GM18867 (cell line): ENCODE measurements around the gene TWNK.

Experiments
- ATAC-seq: cut with Tn5 transposase; IDR thresholded peaks from one replicate; pipeline ENCODE4 v1.9.1; 2021; ENCODE audit warnings: mild to moderate bottlenecking, moderate library complexity; ENCODE audit not compliant: unreplicated experiment

The TWNK gene

DNA sequence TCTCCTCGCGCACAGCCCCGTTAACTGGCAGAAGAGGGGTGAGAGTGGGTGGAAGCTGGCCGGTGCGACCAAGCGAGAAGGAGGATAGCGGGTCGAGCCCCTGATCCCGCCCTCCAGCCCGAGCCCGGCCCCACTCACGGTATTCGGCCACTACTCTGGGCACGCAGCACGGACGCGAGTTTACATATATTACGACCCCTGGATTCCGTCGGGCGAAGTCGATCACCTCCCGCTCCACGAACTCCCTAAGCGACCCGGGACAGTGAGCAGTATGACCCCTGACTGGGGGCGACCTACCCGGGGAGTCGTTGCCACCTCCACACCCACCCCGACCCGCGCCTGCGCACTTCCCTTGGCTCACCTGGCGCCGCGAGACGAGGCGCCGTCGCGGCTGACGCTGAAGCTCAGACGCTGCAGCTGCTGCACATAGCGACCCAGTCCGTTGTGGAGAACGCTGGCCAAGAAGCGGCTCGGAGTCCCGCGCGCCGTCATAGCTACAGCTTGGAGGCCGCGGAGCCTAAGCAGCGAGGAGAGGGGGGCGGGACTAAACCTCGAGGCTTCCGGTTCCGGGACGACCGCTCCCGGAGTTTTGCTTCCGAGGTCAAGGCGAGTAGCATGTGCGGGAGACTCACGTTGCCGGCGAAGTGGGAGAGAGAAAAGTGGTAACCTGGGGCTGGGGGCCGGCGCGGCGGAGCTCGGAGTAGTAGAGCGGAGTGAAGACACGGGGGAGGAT is at the start of gene TWNK, which contains the start of gene MRPL43:
TWNK (plus strand) TSS at position 592 of the 733 bp plus-strand sequence. CDS start 668 bp downstream, outside the sequence.
MRPL43 (minus strand) TSS at position 546 of the 733 bp plus-strand sequence; CDS start at position 492, 54 bp downstream.
- peak; percentile 78 for ATAC-seq

DNA sequence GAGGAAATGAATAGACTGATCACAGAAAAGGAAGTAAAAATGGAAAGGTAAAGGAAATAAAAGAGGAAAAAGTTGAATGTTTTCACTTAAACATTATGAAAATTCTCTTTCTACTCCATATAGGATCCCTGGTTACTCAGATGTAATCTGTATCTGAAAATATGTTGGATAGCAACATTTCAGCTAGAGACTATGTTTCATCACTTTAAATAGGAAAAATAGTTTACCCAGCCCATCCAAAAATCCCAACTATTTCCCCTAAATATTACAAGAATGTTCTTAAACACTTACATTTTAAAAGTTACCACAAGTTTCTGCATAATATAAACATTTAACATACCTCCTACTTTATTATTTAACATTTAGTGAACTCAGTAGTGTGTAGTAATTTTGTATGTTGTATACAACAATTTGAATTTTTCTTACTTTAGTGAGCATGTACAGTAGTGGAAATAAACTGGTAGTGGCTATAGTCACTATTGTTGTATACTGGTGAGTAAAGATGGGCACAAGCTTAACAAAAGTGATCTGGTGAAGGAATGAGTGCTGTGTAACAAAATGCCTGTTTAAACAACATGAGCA is 47.5 kb upstream of the TWNK start:
- ATAC-seq, result no peak

DNA sequence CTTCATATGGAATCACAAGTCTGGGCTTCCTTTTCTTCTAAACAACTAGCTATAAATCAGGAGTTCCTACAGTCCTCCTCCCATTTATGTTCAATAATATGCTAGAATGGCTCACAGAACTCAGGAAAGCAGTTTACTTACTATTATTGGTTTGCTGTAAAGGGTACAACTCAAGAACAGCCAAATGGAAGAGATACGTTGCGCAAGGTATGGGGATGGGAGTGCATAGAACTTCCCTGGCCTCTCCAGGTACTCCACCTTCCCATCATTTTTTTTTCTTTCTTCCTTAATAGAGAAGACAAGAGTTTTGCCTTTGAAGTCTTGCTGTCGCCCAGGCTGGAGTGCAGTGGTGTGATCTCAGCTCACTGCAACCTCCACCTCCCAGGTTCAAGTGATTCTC is 45.1 kb upstream of the TWNK start:
- no peak for ATAC-seq

DNA sequence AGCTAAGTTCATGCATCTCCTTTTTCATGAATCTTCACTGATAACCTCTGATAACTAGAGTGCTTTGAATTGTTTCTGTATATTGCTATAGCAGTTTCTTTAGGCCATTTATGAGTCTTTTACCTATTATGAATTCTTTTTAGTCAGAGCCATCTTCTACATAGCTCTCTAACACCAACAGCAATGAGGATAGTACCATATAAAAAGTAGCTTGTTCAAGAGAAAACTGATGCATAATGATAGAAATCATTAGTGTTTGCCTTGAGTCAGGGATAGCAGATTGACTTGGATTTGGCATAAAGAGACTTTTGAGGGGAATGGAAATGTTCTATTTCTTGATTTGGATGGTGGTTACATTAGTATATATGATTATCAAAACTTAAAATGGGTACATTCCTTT is 43.8 kb upstream of the TWNK start:
- no peak for ATAC-seq

DNA sequence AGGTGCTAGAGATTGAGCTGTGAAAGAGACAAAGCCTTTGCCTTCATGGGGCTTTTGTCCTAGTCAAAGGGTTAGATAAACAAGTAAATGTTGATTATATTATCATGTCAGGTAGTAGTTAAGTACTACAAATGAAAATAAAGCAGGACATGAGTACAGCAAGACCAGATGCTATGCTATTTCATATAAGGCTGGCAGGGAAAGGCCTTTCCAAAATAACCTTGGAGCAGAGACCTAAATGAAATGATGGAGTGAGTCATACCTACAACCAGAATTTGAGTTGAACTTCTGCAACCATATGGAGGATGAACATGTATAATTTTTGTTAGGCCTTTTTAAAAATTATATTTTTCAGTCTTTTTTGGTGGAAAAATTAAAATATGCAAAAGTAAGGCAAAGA is 41.6 kb upstream of the TWNK start:
- no peak for ATAC-seq

DNA sequence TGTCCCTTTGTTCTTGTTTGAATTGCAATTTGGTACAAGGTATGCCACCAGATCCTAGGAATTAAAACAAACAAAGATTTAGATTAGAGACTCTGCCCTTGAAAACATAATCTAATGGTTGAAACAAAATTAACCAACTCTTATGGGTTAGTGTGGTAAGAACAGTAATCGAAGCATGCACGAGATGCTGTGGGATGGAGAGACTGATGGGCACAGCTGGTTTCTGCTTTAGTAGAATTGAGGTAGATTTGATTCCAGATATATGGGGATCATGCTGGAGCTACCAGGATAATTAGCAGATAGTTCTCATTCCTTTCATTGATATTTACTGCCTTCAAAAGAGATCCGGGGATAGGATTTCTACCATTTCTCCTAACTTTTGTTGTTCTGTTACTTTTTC is 38.4 kb upstream of the TWNK start:
- no peak for ATAC-seq

DNA sequence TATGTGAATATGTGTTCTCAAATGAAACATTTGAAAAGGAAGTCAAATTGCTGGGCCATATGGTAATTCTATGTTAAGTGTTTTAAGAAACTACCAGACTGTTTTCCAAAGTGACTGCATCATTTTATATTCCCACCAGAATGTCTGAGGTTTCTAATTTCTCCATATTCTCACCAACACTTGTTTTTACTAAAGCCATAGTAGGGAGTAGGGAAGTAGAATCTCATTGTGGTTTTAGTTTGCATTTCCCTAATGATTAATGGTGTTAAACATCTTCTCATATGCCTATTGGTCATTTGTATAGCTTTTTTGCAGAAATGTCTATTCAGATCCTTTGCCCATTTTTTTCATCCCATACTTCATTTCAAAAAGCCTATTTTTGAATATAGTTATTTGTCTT is 27.1 kb upstream of the TWNK start:
- no peak for ATAC-seq

GRCh38 chr10:100962351-100963080 is 24.8 kb upstream of the TWNK start:
- no peak for ATAC-seq

GRCh38 chr10:100963826-100964225 is 23.5 kb upstream of the TWNK start:
- no peak for ATAC-seq

GRCh38 chr10:100965820-100966219 is 21.5 kb upstream of the TWNK start:
- no peak for ATAC-seq

DNA sequence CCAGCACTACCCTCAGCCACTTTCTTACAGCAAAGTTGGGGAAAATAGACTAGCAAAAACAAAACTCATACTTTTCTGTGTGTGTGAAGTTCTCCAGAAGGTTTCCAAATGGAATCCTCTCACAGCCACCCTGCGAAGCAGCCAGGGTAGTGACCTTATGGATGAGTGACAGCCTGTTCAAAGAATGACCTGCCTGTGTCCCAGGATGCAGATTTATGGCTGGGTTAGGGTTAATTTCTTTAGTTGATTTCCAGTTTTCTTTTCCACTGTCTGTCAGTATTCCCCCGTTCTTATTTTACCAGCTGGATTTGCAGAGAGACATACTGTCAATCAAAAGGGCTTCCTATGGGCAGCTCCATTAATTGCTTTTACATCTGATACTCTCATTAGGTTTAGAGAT is 20.5 kb upstream of the TWNK start:
- no peak for ATAC-seq

DNA sequence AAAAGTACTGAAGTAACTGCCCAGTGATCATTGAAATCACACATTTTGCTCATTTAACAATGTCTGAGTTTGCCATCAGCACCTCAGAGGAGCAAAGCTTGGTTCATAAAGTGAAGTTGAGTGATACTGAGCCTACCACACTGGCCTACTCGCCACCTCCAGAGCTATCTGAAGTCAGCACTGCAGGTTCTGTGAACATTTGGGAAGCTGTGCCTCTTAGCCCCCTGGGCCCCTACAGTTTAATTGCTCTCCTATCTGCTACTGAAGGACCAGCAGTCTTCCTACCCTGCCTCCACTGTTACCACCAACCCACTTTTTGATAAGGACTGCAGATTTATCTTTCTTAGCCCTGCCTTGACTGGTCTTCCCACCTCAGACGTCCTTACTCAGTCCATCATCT is 20.0 kb upstream of the TWNK start:
- no peak for ATAC-seq

GRCh38 chr10:100968062-100968736 is 19.1 kb upstream of the TWNK start:
- no peak for ATAC-seq

GRCh38 chr10:100968863-100969186 is 18.5 kb upstream of the TWNK start:
- ATAC-seq, result no peak

- ATAC-seq, result peak; percentile 45
Measured at GRCh38 chr10:100969187-100970075, 17.9 kb upstream of the TWNK start, which contains the start of gene SEMA4G. TSS of gene SEMA4G (plus strand) at chr10:100969504. CDS start at chr10:100972913, 3,409 bp downstream.

- no peak for ATAC-seq
Measured at GRCh38 chr10:100970076-100970913, 17.0 kb upstream of the TWNK start.

GRCh38 chr10:100970914-100971811 is 16.2 kb upstream of the TWNK start:
- no peak for ATAC-seq

DNA sequence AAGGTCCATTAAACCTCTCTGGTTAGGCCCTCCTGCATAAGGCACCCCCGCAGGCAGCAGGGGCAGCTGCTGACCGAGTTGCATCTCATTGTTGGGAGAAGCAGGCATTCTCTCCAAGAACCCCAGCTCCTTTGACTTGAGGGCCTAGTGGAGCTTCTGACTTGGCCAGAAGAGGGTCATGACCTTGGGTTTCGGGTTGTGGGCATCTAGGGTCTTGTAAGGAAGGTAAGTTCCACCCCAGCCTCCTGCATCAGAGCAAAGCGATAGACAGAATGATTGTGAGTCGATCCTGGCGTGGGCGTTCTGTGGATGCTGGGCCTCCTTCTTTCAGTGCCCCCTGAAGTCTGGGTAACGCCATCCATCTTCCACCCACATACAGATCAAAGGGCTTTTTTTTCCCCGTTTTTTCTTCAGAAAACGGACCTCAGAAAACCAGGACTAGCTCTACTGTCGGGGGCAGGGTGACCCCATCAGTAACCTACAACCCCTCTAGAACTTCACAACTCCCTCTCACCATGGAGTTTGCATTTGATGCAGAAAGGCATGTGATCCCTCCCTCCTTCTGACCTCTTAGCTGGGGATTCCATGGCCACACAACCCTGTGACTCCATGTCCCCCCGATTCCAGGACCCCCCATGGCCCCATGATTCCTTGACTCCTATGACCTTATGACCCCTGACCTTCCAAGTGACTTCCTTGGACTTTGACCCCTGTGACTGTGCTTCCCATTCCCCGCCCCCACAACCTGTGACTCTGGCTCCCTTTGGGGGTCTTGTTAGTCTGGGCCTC is 15.0 kb upstream of the TWNK start:
- no peak for ATAC-seq
